Measurements from ENCODE around the gene MPHOSPH10. TPM values are rescaled to one million over a fixed set of nuclear protein-coding genes. Genes with fewer than 3 reads are reported as not detected.
"Not testable (repeated sequence)": the region's sequence is repeated elsewhere in the genome, so short reads cannot be mapped to it uniquely, and the experiment has no call there.

MPHOSPH10 gene
- total and polyA plus RNA-seq, 7 experiments from 2014 or later: 24.4 to 58.9 (median 37.7) TPM

- ATAC-seq: no peak
- intact Hi-C loops (cut with micrococcal nuclease): loop anchor here in 1 of 2 donors (5.0 kb wide), 2 partner anchors 141 to 176 kb away; partner anchors contain the start of gene ZNF638
- no peaks in the 10 kb centered on the region for H3K9me3 Mint-ChIP-seq
- H3K4me1 Mint-ChIP-seq: peaks cover 5 to 10% (median 7%) of the 10 kb centered on the region in 7 donors
- no peaks in the 10 kb centered on the region for H3K4me1 ChIP-seq (ENCODE audit: control insufficient read depth in 2 of 2, insufficient read depth in 2 of 2, low read length in 2 of 2)
- no peaks in the 10 kb centered on the region for H3K36me3 ChIP-seq (ENCODE audit: control insufficient read depth in 2 of 3, insufficient read depth in 3 of 3, low read length in 3 of 3)
- H3K27ac Mint-ChIP-seq: no peak overlapping the region
- H3K27me3 Mint-ChIP-seq: peaks cover 0 to 6% (median 4%) of the 10 kb centered on the region in 5 donors
- DNase-seq: no peak
- no peaks in the 10 kb centered on the region for H3K36me3 Mint-ChIP-seq
- ChIA-PET CTCF (interaction anchor here (0.8 to 1.4 kb wide), 2 partner anchors 125 to 354 kb away, joined by 3 to 4 read pairs; no protein-coding TSS in a partner anchor), POLR2A (no interaction called here)
- H3K27me3 ChIP-seq (ENCODE audit: control insufficient read depth in 2 of 2, insufficient read depth in 2 of 2, low read length in 2 of 2): no peaks in the 10 kb centered on the region
- no peaks in the 10 kb centered on the region for H3K9me3 ChIP-seq (ENCODE audit: control insufficient read depth in 2 of 3, low read length in 3 of 3)
- H3K27ac ChIP-seq (ENCODE audit: low read depth, low read length): no peak overlapping the region
- no peak overlapping the region for H3K4me3 Mint-ChIP-seq
- H3K4me3 ChIP-seq (ENCODE audit: low read length): no peak overlapping the region
Measured at GRCh38 chr2:71156573-71156972, 26.1 kb downstream of the MPHOSPH10 start.

DNA sequence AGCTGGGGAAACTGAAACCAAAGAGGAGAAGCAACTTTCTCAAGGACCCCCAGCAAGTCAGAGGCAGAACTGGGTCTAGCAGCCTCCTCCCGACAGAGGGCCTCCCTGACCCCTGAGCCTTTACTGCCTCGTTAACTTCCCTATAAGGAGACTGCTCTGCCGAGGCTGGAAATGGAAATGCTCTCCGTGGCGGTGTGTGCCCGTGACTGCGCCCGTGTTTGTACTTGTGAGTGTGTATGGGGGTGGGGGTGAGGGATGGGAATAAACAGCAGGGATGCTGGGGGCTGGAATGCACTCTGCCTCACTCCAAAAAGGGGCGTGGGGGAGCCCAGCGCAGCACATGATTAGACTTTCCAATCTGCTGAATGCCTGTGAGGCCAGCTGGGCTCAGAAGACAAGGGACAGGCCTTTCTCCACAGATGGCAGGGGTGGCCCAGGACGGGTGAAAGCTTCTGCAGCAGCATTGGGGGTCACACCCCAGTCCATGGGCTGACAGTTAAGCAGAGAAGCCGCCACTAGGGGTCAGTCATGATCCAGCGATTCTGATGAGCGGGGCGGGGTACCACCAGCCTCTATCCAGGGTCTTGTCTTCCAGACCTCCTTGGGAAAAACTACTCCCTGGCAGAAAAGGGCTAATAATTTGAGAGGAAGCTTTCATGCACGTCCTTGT, 26.8 kb downstream of the MPHOSPH10 start:
- no peaks in the 10 kb centered on the region for H3K9me3 ChIP-seq (ENCODE audit: control insufficient read depth in 2 of 3, low read length in 3 of 3)
- no peaks in the 10 kb centered on the region for H3K9me3 Mint-ChIP-seq
- no peaks in the 10 kb centered on the region for H3K36me3 ChIP-seq (ENCODE audit: control insufficient read depth in 2 of 3, insufficient read depth in 3 of 3, low read length in 3 of 3)
- H3K27me3 Mint-ChIP-seq: peaks cover 0 to 6% (median 4%) of the 10 kb centered on the region in 5 donors
- DNase-seq: peak; percentile 16 to 53 (median 47)
- peak overlapping the region in 1 of 9 donors; percentile 63 for H3K27ac Mint-ChIP-seq
- POLR2A ChIA-PET: no interaction called here
- no peaks in the 10 kb centered on the region for H3K4me1 ChIP-seq (ENCODE audit: control insufficient read depth in 2 of 2, insufficient read depth in 2 of 2, low read length in 2 of 2)
- no peaks in the 10 kb centered on the region for H3K36me3 Mint-ChIP-seq
- peak; percentile 83 for ATAC-seq
- peak overlapping the region in 2 of 10 donors; percentile 47 to 65 for H3K4me3 Mint-ChIP-seq
- H3K4me3 ChIP-seq (ENCODE audit: low read length): no peak overlapping the region
- intact Hi-C loops (cut with micrococcal nuclease): loop anchor here (1.0 to 5.0 kb wide), 3 partner anchors 140 to 353 kb away; partner anchors contain the start of gene ZNF638 (in 1 of the 2)
- no peaks in the 10 kb centered on the region for H3K27me3 ChIP-seq (ENCODE audit: control insufficient read depth in 2 of 2, insufficient read depth in 2 of 2, low read length in 2 of 2)
- CTCF ChIA-PET: interaction anchor here (0.6 to 1.4 kb wide), 3 partner anchors 44 to 353 kb away, joined by 3 to 5 read pairs (median 4); no protein-coding TSS in a partner anchor
- peaks cover 5 to 10% (median 7%) of the 10 kb centered on the region in 7 donors for H3K4me1 Mint-ChIP-seq
- H3K27ac ChIP-seq (ENCODE audit: low read depth, low read length): no peak overlapping the region

- no peak overlapping the region for H3K27ac ChIP-seq (ENCODE audit: low read depth, low read length)
- ChIA-PET POLR2A (no interaction called here), CTCF (no interaction called here)
- Mint-ChIP-seq H3K4me3 (no peak overlapping the region), H3K9me3 (no peaks in the 10 kb centered on the region), H3K27ac (no peak overlapping the region), H3K4me1 (no peaks in the 10 kb centered on the region), H3K36me3 (no peaks in the 10 kb centered on the region), H3K27me3 (peaks cover 0 to 14% (median 11%) of the 10 kb centered on the region in 5 donors)
- H3K4me1 ChIP-seq (ENCODE audit: control insufficient read depth in 2 of 2, insufficient read depth in 2 of 2, low read length in 2 of 2): no peaks in the 10 kb centered on the region
- intact Hi-C loops (cut with micrococcal nuclease): no loop called here
- no peaks in the 10 kb centered on the region for H3K9me3 ChIP-seq (ENCODE audit: control insufficient read depth in 2 of 3, low read length in 3 of 3)
- H3K4me3 ChIP-seq (ENCODE audit: low read length): no peak overlapping the region
- ATAC-seq (no peak), DNase-seq (no peak)
- no peaks in the 10 kb centered on the region for H3K36me3 ChIP-seq (ENCODE audit: control insufficient read depth in 2 of 3, insufficient read depth in 3 of 3, low read length in 3 of 3)
- no peaks in the 10 kb centered on the region for H3K27me3 ChIP-seq (ENCODE audit: control insufficient read depth in 2 of 2, insufficient read depth in 2 of 2, low read length in 2 of 2)
Measured at GRCh38 chr2:71166812-71167211, 36.4 kb downstream of the MPHOSPH10 start.

- H3K36me3 Mint-ChIP-seq: no peaks in the 10 kb centered on the region
- Histone ChIP-seq H3K4me3 (ENCODE audit: low read length) (no peak overlapping the region), H3K36me3 (ENCODE audit: control insufficient read depth in 2 of 3, insufficient read depth in 3 of 3, low read length in 3 of 3) (no peaks in the 10 kb centered on the region), H3K27me3 (ENCODE audit: control insufficient read depth in 2 of 2, insufficient read depth in 2 of 2, low read length in 2 of 2) (no peaks in the 10 kb centered on the region), H3K9me3 (ENCODE audit: control insufficient read depth in 2 of 3, low read length in 3 of 3) (no peaks in the 10 kb centered on the region), H3K27ac (ENCODE audit: low read depth, low read length) (no peak overlapping the region), H3K4me1 (ENCODE audit: control insufficient read depth in 2 of 2, insufficient read depth in 2 of 2, low read length in 2 of 2) (peaks cover 0 to 9% of the 10 kb centered on the region in 2 donors)
- no peak overlapping the region for H3K4me3 Mint-ChIP-seq
- ChIA-PET CTCF (no interaction called here), POLR2A (interaction anchor here (0.8 kb wide), 1 partner anchor 55 kb away, joined by 3 read pairs; no protein-coding TSS in a partner anchor)
- no peaks in the 10 kb centered on the region for H3K9me3 Mint-ChIP-seq
- peaks cover 0 to 9% (median 7%) of the 10 kb centered on the region in 5 donors for H3K27me3 Mint-ChIP-seq
- H3K4me1 Mint-ChIP-seq: peaks cover 0 to 17% (median 12%) of the 10 kb centered on the region in 7 donors
- DNase-seq (no peak), ATAC-seq (no peak)
- H3K27ac Mint-ChIP-seq: no peak overlapping the region
- intact Hi-C loops (cut with micrococcal nuclease): no loop called here
Measured at GRCh38 chr2:71173096-71173495, 42.7 kb downstream of the MPHOSPH10 start.

DNA sequence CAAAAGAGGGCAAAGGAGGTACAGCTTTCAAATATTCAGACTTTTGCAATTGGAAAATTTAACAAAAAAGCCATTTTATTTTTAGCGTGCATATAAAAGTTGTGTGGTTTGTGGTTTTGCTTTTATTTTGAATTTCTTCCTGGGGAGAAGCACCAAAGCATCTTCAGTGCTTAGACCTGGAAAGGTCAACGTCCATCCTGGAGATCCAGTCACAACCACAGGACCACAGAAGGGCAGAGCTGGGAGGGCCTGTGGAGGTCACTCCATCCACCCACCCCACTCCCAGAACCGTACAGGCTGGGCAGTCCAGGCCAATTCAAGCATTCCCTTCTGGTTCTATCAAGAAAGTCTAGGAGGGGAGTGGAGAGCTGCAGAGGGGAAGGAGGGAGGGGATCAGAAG, 43.8 kb downstream of the MPHOSPH10 start:
- H3K4me3 Mint-ChIP-seq: peak overlapping the region in 1 of 10 donors; percentile 15

GRCh38 chr2:71178836-71179235, 48.4 kb downstream of the MPHOSPH10 start:
- H3K27ac Mint-ChIP-seq: peak overlapping the region in 1 of 9 donors; percentile 40
- H3K9me3 ChIP-seq (ENCODE audit: control insufficient read depth in 2 of 3, low read length in 3 of 3); POLR2A ChIA-PET; H3K36me3 ChIP-seq (ENCODE audit: control insufficient read depth in 2 of 3, insufficient read depth in 3 of 3, low read length in 3 of 3); intact Hi-C loops (cut with micrococcal nuclease); H3K9me3 Mint-ChIP-seq; CTCF ChIA-PET; H3K27ac ChIP-seq (ENCODE audit: low read depth, low read length); H3K36me3 Mint-ChIP-seq; DNase-seq; H3K27me3 ChIP-seq (ENCODE audit: control insufficient read depth in 2 of 2, insufficient read depth in 2 of 2, low read length in 2 of 2); H3K4me1 ChIP-seq (ENCODE audit: control insufficient read depth in 2 of 2, insufficient read depth in 2 of 2, low read length in 2 of 2); H3K27me3 Mint-ChIP-seq; H3K4me3 ChIP-seq (ENCODE audit: low read length); H3K4me3 Mint-ChIP-seq; ATAC-seq: not testable (repeated sequence)
- peaks cover 3 to 19% (median 16%) of the 10 kb centered on the region in 7 donors for H3K4me1 Mint-ChIP-seq

More for the DNA sequence above, 43.8 kb downstream of the MPHOSPH10 start:
- Histone ChIP-seq H3K9me3 (ENCODE audit: control insufficient read depth in 2 of 3, low read length in 3 of 3) (no peaks in the 10 kb centered on the region), H3K27ac (ENCODE audit: low read depth, low read length) (no peak overlapping the region), H3K4me3 (ENCODE audit: low read length) (no peak overlapping the region), H3K36me3 (ENCODE audit: control insufficient read depth in 2 of 3, insufficient read depth in 3 of 3, low read length in 3 of 3) (no peaks in the 10 kb centered on the region), H3K4me1 (ENCODE audit: control insufficient read depth in 2 of 2, insufficient read depth in 2 of 2, low read length in 2 of 2) (peaks cover 0 to 9% of the 10 kb centered on the region in 2 donors), H3K27me3 (ENCODE audit: control insufficient read depth in 2 of 2, insufficient read depth in 2 of 2, low read length in 2 of 2) (no peaks in the 10 kb centered on the region)
- ATAC-seq (no peak), DNase-seq (no peak)
- ChIA-PET CTCF (no interaction called here), POLR2A (interaction anchor here (0.6 kb wide), 1 partner anchor 65 kb away, joined by 3 read pairs; no protein-coding TSS in a partner anchor)
- peaks cover 0 to 17% (median 12%) of the 10 kb centered on the region in 7 donors for H3K4me1 Mint-ChIP-seq
- H3K36me3 Mint-ChIP-seq: no peaks in the 10 kb centered on the region
- H3K9me3 Mint-ChIP-seq: no peaks in the 10 kb centered on the region
- intact Hi-C loops (cut with micrococcal nuclease): no loop called here
- no peak overlapping the region for H3K27ac Mint-ChIP-seq
- H3K27me3 Mint-ChIP-seq: peaks cover 0 to 9% (median 8%) of the 10 kb centered on the region in 5 donors
